Measurements from ENCODE around the gene TEDC2. TPM values are rescaled to one million over a fixed set of nuclear protein-coding genes. Genes with fewer than 3 reads are reported as not detected.

Gene TEDC2
- total and polyA plus RNA-seq, 9 of the 15 experiments (the other 6 are each of a cell fraction or from before 2014, with no cell fraction given), result 0.75 to 57.0 (median 17.6) TPM

DNA sequence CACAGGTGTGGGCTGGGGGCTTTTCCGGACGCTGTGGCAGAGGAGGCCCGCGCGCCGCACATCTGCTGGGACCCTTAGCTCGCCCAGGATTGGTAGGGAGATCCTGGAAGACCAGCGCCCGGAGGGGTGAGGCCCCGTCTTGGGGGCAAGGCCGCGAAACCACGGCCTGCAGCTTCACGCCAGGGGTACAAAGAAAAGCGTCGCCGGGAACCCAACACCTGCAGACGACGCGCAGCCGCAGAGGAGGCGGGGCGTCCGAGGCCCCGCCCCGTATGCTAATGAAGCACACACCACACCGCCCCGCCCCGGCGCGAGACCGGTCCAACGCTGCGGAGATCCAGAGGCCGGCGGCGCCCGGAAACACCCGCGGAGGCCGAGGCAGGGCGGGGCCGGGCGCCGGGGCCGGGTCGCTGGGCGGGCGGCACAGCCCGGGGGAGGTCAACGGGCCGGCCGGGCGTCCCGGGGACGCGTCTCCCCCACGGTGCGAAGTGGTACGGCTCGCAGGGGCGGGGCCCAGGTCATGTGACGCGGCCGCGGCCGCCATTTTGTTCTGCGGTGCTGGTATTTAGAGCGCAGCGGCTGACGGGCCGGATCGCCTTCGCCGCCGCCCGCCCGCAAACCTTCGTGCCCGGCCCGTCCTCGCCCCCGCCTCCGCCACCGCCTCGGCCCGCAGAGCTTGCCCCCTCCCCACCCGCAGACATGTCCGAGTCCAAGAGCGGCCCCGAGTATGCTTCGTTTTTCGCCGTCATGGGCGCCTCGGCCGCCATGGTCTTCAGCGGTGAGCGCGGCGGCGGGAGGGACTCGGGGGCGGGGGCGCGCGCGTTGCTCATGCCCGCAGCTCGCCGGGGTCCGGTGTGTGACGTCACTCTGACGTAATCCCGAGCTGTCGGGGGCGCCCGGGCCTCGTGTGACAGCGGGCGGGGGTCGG is 53.8 kb downstream of the TEDC2 start, which contains the start of gene ATP6V0C (continued):
- TF ChIP-seq, protein P1, sequence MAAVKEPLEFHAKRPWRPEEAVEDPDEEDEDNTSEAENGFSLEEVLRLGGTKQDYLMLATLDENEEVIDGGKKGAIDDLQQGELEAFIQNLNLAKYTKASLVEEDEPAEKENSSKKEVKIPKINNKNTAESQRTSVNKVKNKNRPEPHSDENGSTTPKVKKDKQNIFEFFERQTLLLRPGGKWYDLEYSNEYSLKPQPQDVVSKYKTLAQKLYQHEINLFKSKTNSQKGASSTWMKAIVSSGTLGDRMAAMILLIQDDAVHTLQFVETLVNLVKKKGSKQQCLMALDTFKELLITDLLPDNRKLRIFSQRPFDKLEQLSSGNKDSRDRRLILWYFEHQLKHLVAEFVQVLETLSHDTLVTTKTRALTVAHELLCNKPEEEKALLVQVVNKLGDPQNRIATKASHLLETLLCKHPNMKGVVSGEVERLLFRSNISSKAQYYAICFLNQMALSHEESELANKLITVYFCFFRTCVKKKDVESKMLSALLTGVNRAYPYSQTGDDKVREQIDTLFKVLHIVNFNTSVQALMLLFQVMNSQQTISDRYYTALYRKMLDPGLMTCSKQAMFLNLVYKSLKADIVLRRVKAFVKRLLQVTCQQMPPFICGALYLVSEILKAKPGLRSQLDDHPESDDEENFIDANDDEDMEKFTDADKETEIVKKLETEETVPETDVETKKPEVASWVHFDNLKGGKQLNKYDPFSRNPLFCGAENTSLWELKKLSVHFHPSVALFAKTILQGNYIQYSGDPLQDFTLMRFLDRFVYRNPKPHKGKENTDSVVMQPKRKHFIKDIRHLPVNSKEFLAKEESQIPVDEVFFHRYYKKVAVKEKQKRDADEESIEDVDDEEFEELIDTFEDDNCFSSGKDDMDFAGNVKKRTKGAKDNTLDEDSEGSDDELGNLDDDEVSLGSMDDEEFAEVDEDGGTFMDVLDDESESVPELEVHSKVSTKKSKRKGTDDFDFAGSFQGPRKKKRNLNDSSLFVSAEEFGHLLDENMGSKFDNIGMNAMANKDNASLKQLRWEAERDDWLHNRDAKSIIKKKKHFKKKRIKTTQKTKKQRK (IDR thresholded peaks at IDR 0.05; ENCODE audit: borderline replicate concordance, low read depth, low read length), result no peak
- TF ChIP-seq PHF20 (IDR thresholded peaks at IDR 0.05; ENCODE audit: partially characterized antibody), result peak; percentile 76
- TF ChIP-seq BRF1 (IDR thresholded peaks at IDR 0.05; ENCODE audit: borderline replicate concordance, extremely low read depth, insufficient read length), result no peak
- TF ChIP-seq ZNF217 (CRISPR knock-in tag; IDR thresholded peaks at IDR 0.05), result no peak
- no peak for TF ChIP-seq NFATC3 (IDR thresholded peaks at IDR 0.05)
- 0 out of 2 replicates have a peak, but pooled peaks have one; percentile 56 for TF ChIP-seq ZNF395 (CRISPR knock-in tag; IDR thresholded peaks at IDR 0.05)
- no peak for TF ChIP-seq PATZ1 (CRISPR knock-in tag; IDR thresholded peaks at IDR 0.05; ENCODE audit: borderline replicate concordance)
- TF ChIP-seq ZNF778 (CRISPR knock-in tag; IDR thresholded peaks at IDR 0.05), result no peak
- TF ChIP-seq, protein P2, sequence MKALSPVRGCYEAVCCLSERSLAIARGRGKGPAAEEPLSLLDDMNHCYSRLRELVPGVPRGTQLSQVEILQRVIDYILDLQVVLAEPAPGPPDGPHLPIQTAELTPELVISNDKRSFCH (CRISPR knock-in tag; IDR thresholded peaks at IDR 0.05), result no peak
- TF ChIP-seq, protein P2 (tag; IDR thresholded peaks at IDR 0.05), result peak; percentile 55; the same call in 1 of the 2 replicates
- no peak for TF ChIP-seq POLR3A (IDR thresholded peaks at IDR 0.05; ENCODE audit: borderline replicate concordance, extremely low read depth, insufficient read depth, insufficient read length)
- TF ChIP-seq CHD2 (IDR thresholded peaks at IDR 0.05; ENCODE audit: low read depth, low read length), result no peak
- no peak for TF ChIP-seq PHF21A (IDR thresholded peaks at IDR 0.05; ENCODE audit: borderline replicate concordance, low read depth)
- TF ChIP-seq ATF7 (IDR thresholded peaks at IDR 0.05), result peak; percentile 99
- no peak for TF ChIP-seq STAG1 (CRISPR knock-in tag; IDR thresholded peaks at IDR 0.05; ENCODE audit: borderline replicate concordance)
- peak; percentile 63 for TF ChIP-seq RBM22 (IDR thresholded peaks at IDR 0.05; ENCODE audit: low read depth, low read length, poor library complexity, severe bottlenecking)
- no peak for TF ChIP-seq ZNF41 (CRISPR knock-in tag; conservative IDR thresholded peaks at IDR 0.05)
- TF ChIP-seq ZNF12 (CRISPR knock-in tag; IDR thresholded peaks at IDR 0.05), result no peak
- TF ChIP-seq ZNF586 (CRISPR knock-in tag; conservative IDR thresholded peaks at IDR 0.05), result no peak

Data from K562 (cell line).